G401.6 (cell line): ENCODE data around the gene FLNB.

Source experiments
- FAIRE-seq: peaks from 2 replicates; lab custom pipeline; 2012; peaks lifted over from hg19 to GRCh38; lab: Jason Lieb, UNC

FLNB gene

DNA sequence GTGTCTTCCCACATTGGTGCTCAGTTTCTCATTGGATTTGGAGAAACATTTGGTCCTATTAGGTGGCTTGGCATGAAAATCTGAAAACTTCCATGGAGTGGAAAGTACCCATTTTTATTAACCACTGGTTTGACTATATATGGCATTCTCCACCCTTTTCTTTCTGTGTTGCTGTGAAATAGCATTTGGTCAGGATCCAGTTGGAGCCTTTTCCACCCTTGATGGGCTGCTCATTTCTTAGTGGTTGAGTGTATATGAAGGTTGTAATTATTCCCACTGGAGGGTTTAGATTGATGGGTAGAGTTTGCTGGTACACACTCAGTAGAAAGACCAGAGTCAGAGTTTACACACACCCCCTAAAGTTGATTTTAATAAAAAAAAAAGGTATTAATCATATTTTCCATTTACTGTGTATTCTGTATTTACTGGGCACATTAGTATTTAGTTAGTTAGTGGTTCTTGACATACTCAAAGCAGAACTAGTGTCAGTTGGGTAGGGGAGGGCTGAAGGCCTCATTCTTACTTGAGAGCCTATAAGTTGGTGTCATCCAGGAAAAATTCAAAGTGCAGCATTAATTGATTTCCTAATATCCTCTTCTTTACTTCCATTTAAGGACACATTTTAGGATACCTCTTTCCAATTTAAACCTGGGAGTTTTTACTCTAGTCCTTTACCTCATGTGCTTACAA is 69.5 kb downstream of the FLNB start:
- no peak for FAIRE-seq

DNA sequence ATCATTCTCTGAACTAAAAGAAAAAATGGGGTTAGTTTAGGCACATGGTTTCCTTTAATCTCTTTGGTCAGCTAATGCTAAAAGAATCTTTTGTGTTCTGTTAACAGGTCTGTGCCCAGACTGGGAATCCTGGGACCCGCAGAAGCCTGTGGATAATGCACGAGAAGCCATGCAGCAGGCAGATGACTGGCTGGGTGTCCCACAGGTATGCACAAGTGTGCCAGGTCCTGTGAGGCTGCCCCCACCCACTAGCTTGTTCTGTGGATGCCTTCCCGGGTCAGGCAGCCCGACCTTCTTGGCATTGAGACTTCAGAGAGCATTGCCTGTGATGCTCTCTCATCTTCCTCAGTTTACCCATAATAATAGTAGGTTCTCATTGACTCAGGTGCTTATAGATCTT is 70.4 kb downstream of the FLNB start:
- no peak for FAIRE-seq

DNA sequence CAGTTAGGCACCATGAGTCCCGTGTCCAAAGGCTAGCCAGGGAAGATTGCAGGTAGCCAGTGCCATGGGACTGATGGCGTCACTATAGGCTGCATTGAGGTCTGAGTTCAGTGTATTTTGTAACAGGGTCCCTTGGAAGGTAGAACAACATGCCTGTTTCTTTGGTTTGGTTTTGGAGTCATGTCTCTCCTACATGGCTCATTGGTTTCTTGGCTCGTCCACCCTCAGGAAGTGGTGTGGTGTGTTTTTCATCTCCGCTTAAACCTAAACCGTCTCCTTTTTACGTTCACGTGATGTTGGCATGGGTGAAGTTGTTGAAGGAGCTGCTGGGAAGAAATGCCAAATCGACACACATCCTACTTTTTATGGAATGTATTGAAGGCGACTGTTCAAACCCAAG is 71.6 kb downstream of the FLNB start:
- no peak for FAIRE-seq

- FAIRE-seq: no peak
These were observed 73.8 kb downstream of the FLNB start for GRCh38 chr3:58082047-58082446.

DNA sequence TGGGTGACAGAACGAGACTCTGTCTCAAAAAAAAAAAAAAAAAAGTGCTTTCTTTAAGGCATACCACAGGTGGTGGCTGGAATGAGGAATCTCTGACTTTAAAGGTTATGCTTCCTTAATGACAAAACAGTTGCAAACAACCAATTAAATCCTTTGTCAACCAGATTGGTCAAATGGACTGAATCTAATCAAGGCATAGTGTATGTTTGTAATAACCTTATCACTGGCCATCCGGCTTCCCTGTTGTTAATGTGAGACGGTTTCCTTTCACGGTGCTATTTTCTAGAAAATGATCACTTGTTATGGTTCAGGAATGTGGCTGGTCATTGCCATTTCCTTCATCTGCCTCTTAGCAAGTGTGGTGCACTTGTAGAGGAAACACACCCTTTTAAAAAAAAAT is 75.9 kb downstream of the FLNB start:
- FAIRE-seq: no peak

DNA sequence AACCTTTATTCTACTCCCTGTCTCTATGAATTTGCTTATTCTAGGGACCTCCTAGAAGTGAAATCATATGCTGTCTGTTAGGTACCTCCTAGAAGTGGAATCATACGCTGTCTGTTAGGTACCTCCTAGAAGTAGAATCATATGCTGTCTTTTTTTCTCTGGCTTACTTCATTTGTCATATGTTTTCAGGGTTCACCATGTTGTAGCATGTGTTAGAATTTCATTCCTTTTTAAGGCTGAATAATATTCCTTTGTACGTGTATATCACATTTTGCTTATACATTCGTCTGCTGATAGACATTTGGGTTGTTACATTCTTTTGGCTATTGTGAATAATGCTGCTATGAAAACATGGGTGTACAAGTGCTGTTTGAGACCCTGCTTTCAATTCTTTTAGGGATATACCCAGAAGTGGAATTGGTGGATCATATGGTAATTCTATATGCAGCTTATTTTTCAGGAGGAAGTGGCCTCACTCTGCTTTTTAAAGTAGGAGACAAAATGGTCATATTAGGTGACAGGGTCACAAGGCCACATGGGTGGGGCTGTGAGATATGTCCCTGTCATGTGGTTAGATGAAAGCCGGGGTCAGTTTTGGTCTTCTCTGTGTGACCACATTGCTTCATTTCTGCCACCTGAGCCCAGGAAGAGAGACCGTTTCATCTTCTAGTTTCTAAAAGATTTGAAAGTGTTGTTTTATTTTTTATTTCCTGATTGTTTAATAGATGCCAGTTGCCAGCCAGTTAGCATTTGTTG is 76.7 kb downstream of the FLNB start:
- FAIRE-seq: no peak

DNA sequence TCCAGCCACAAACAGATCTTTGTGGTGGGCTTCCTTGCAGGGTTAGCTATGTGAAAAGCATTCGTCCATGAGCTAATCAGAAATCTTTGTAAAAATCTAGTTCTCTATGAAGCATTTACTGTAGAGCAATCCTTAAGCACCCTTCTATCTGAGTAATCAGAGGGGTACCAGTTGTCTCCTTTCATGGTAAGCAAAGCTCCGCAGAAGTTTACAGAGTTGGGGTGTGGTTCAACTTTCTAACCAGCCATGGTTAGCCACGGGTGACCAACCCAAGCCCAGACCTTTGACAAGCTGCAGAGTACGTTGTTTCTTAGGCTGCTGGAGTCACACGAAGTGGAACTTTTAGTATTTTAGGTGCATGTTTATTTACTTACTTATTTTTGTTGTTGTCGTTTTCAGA is 77.4 kb downstream of the FLNB start:
- no peak for FAIRE-seq

- FAIRE-seq: no peak
These were observed 80.3 kb downstream of the FLNB start for GRCh38 chr3:58088501-58088900.

GRCh38 chr3:58090351-58090750 is 82.1 kb downstream of the FLNB start:
- no peak for FAIRE-seq

GRCh38 chr3:58092521-58092920 is 84.3 kb downstream of the FLNB start:
- no peak for FAIRE-seq

DNA sequence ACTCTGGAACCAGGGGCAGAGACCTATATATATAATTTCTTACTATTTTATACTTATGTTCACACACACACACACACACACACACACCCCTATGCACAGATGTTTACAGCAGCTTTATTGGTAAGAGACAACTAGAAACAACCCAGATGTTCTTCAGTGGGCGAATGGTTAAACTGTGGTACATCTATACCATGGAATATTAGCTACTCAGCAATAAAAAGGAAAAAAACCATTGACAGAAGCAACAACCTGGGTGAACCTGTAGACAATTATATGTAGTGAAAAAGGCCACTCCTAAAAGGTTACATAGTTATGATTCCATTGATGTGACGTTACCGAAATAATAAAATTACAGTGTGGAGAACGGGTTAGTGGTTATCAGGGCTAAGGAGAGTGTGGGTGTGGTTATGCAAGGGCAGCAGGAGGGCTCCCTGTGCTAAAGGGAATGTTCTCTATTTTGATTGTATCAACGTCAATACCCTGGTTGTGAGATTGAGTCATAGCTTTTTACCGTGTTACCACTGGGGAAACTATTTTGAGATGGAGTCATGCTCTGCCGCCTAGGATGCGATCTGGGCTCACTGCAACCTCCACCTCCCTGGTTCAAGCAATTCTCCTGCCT is 85.5 kb downstream of the FLNB start:
- FAIRE-seq: no peak

GRCh38 chr3:58094657-58095056 is 86.4 kb downstream of the FLNB start:
- FAIRE-seq: no peak

DNA sequence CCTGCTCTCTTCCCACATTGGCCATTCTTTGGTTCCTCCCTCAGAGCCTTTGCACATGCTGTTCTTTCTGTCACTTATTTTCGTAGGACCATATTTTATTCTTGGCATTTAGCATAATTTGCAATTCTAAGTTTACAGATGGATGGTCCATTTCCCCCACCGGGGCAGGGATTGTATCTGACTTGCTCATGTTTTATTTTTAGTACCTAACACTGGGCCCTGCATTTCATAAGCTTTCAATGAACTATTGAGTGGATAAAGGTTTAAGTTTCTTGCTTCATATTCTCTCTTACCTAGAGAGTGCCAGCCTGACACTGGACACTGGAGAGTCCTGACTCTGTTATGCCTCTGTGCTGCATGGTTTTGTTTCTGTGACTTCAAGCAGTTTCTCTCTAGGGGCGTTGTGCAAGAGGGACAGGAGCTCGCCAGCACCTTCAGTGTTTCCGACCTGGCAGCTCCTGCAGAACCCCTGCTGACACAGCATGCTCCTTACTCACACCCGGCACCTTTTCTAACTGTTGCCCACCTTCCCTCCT is 87.4 kb downstream of the FLNB start:
- no peak for FAIRE-seq

DNA sequence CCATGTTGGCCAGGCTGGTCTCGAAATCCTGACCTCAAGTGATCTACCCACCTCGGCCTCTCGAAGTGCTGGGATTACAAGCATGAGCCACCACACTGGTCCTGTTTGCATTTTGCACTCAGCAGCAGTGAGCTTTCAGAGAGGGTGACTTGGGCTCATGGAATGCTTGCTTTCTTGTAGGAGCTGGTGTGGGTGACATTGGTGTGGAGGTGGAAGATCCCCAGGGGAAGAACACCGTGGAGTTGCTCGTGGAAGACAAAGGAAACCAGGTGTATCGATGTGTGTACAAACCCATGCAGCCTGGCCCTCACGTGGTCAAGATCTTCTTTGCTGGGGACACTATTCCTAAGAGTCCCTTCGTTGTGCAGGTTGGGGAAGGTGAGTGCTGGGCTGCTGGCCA is 90.3 kb downstream of the FLNB start:
- FAIRE-seq: no peak

- FAIRE-seq: no peak
These were observed 91.6 kb downstream of the FLNB start for GRCh38 chr3:58099865-58100264.

GRCh38 chr3:58101499-58102389 is 93.5 kb downstream of the FLNB start:
- no peak for FAIRE-seq

DNA sequence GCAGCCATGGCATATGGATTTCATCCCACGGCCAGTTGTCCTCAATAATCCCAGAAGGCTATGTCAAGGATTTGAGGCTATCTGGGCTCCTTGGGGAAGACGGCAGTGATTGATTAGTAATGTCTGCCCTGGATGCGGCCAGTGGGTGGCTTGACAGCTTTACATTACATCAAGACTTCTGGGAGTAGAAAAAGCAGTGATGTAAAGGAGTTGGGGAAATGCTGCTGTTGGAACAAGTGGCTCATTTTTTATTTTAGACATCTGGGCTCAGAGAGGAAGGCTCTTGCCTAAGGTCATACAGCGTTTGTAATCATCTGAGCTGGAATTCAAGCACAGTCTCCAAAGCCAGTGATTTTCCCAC is 94.1 kb downstream of the FLNB start:
- FAIRE-seq: no peak

DNA sequence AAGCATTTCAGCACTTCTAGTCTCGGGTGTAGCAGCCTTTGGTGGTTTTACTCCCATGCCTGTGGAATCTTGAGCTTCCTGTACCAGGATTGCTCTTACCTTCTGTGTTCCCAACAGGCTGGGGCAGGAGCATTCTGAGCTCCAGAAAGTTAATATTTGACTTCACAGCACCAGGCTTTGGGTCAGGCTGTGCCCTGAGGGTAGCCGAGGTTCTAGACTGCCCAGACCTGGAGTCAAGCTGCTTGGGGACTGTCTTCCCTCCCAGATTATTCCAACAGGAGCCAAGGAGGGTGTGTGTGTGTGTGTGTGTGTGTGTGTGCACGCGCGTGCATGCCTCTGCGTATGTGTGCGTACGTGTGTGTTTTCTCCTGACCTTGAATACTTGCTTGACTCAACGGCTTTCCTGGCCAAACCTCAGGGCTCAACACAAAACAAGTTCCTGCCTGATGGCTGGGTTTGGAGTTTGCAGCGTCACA is 94.8 kb downstream of the FLNB start:
- FAIRE-seq: no peak

GRCh38 chr3:58104151-58104550 is 95.9 kb downstream of the FLNB start:
- FAIRE-seq: no peak

GRCh38 chr3:58104712-58105111 is 96.5 kb downstream of the FLNB start:
- no peak for FAIRE-seq

DNA sequence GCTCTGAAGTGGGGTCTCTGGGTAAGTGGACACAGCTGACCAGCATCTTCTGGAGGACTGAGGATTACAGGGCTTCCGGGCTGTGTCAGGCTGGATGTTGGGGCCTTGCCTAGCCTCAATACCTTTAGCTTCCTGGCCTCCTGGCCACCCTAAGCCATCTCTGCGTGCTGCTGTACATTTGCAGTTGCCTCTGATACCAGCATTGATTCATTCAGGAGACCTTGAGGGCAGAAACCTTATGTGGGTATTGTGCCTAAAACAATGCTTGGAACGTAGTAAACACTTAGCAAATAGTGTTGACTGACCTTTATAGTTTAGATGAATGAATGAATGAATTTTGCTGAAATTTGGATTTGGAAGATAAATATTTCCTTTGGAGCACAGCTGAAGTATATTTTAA is 97.0 kb downstream of the FLNB start:
- no peak for FAIRE-seq

GRCh38 chr3:58106061-58106460 is 97.8 kb downstream of the FLNB start:
- no peak for FAIRE-seq
